Thoracic aorta (tissue), 2 donors: ENCODE data around the gene DCDC2C. TPM values are rescaled to one million over a fixed set of nuclear protein-coding genes. Genes with fewer than 3 reads are reported as not detected.

Experiments
- ATAC-seq: fragments of 150-250 bp; one replicate; pipeline ENCODE4 v1.8.0; 2017; ENCODE audit warnings: low read depth; ENCODE audit not compliant: insufficient number of reproducible peaks, low FRiP score
- DNase-seq: peaks from one replicate; pipeline ENCODE4 v3.0.0-alpha.2; 2020; ENCODE audit warnings: low spot score
- H3K27ac ChIP-seq, 2 donors: fragments of 200-600 bp; sonication (generic); 1 replicate in 1 of 2; 2 replicates in 1 of 2; pipeline ENCODE4 v1.5.1; 2016; ENCODE audit warnings: mild to moderate bottlenecking in 2 of 2, moderate library complexity in 2 of 2
- H3K27me3 ChIP-seq: fragments of 200-600 bp; sonication (generic); replicated peaks from 2 replicates; pipeline ENCODE4 v1.6.0; 2016; ENCODE audit warnings: mild to moderate bottlenecking; ENCODE audit not compliant: insufficient read depth
- H3K36me3 ChIP-seq: fragments of 200-600 bp; sonication (generic); one replicate; pipeline ENCODE4 v1.5.1; 2016
- H3K4me1 ChIP-seq, 2 donors: fragments of 200-600 bp; sonication (generic); 1 replicate in 1 of 2; 2 replicates in 1 of 2; pipeline versions ENCODE4 v1.5.1 to v1.6.0; 2016; ENCODE audit warnings: low read depth in 2 of 2, mild to moderate bottlenecking in 1 of 2; ENCODE audit not compliant: control insufficient read depth in 1 of 2
- H3K4me3 ChIP-seq: fragments of 200-600 bp; sonication (generic); 2 replicates; pipeline ENCODE4 v1.5.1; 2016; ENCODE audit warnings: mild to moderate bottlenecking
- H3K9me3 ChIP-seq: fragments of 200-600 bp; sonication (generic); 2 replicates; pipeline ENCODE4 v1.5.1; 2016
- CTCF ChIP-seq: fragments of 200-600 bp; sonication (generic); IDR thresholded peaks from one replicate; pipeline ENCODE4 v1.5.1; 2019; ENCODE audit warnings: antibody characterized with exemption
- total RNA-seq, 2 donors: library from RNA; depleted of rRNA; stranded (reverse); fragments of >200 nt; gene quantifications; one replicate each; pipeline versions ENCODE4 v1.1.0 to v1.2.3, GENCODE V29; 2016

DCDC2C gene
- total RNA-seq: 10 to 100 TPM in 1 of 2 donors, 1 to 10 TPM in 1; 6.6 to 13.1 TPM

- H3K4me1 ChIP-seq: peaks cover 11 to 22% of the 10 kb centered on the region in 2 donors
- ATAC-seq: no peak
- no peaks in the 10 kb centered on the region for H3K9me3 ChIP-seq
- no peaks in the 10 kb centered on the region for H3K36me3 ChIP-seq
- no peak for DNase-seq
- H3K4me3 ChIP-seq: peak within 1 kb of the TSS; percentile 65
- no peak within 1 kb of the TSS for H3K27ac ChIP-seq
- no peaks in the 10 kb centered on the region for H3K27me3 ChIP-seq
- no peak for TF ChIP-seq CTCF
Measured at GRCh38 chr2:3703236-3703756, at the start of gene DCDC2C. Gene DCDC2C, plus strand, starts transcription at chr2:3703575. Its CDS starts 177 bp downstream, at chr2:3703752.

GRCh38 chr2:3654011-3654410, 49.4 kb upstream of the DCDC2C start:
- Histone ChIP-seq H3K36me3 (no peaks in the 10 kb centered on the region), H3K27ac (no peak overlapping the region), H3K4me1 (peaks cover 0 to 8% of the 10 kb centered on the region in 2 donors), H3K27me3 (no peaks in the 10 kb centered on the region), H3K4me3 (no peak overlapping the region), H3K9me3 (no peaks in the 10 kb centered on the region)
- TF ChIP-seq CTCF: no peak
- DNase-seq (no peak), ATAC-seq (no peak)

GRCh38 chr2:3654531-3655225, 48.7 kb upstream of the DCDC2C start:
- no peak for DNase-seq
- Histone ChIP-seq H3K27me3 (no peaks in the 10 kb centered on the region), H3K4me3 (no peak overlapping the region), H3K27ac (no peak overlapping the region), H3K36me3 (no peaks in the 10 kb centered on the region), H3K4me1 (peaks cover 0 to 8% of the 10 kb centered on the region in 2 donors), H3K9me3 (no peaks in the 10 kb centered on the region)
- ATAC-seq: no peak
- TF ChIP-seq CTCF: no peak

- no peak for ATAC-seq
- no peak for TF ChIP-seq CTCF
- peaks cover 0 to 8% of the 10 kb centered on the region in 2 donors for H3K4me1 ChIP-seq
- no peaks in the 10 kb centered on the region for H3K27me3 ChIP-seq
- H3K27ac ChIP-seq: no peak overlapping the region
- H3K4me3 ChIP-seq: no peak overlapping the region
- H3K9me3 ChIP-seq: no peaks in the 10 kb centered on the region
- no peak for DNase-seq
- H3K36me3 ChIP-seq: no peaks in the 10 kb centered on the region
Measured at GRCh38 chr2:3655871-3656761, 47.3 kb upstream of the DCDC2C start.
